Kasumi-1 (cell line): ENCODE results near the gene TECPR2.

Experiments used
- DNase-seq, 2 experiments: peaks; one replicate each; lab custom pipeline; 2025; lab: John Stamatoyannopoulos, UW

The TECPR2 gene

GRCh38 chr14:102496331-102496691 is 133.6 kb downstream of the TECPR2 start:
- no peak for DNase-seq

DNA sequence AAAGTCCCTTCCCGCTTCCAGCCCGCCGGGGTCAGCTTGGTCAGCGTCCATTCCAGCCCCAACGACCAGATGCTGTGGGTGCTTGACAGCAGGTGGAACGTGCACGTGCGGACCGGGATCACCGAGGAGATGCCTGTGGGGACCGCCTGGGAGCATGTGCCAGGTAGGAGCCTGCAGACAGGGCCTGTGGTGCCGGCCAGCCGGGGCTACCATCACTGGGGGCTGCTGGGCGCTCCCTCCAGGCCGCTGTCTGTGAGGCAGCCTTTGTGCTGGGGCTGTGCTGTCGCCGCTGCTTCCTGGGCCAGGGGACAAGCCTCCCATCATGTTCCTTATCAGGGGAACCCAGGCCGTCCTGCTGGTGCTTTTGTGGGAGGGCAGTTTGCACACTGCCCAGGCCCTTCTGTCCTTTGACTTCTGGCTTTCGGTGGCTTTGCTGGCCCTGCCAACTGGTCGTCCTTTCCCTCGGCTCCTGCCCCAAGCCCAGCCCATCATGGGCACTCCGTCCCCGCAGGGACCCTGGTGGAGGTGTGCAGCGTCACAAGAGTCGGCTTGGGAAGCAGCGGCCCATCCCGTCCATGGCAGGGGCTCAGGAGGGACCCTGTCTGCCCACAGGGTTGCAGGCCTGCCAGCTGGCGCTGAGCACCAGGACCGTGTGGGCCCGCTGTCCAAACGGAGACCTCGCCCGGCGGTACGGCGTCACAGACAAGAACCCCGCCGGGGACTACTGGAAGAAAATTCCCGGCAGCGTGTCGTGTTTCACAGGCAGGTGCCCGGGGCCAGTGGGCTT is 134.4 kb downstream of the TECPR2 start:
- no peak for DNase-seq

DNA sequence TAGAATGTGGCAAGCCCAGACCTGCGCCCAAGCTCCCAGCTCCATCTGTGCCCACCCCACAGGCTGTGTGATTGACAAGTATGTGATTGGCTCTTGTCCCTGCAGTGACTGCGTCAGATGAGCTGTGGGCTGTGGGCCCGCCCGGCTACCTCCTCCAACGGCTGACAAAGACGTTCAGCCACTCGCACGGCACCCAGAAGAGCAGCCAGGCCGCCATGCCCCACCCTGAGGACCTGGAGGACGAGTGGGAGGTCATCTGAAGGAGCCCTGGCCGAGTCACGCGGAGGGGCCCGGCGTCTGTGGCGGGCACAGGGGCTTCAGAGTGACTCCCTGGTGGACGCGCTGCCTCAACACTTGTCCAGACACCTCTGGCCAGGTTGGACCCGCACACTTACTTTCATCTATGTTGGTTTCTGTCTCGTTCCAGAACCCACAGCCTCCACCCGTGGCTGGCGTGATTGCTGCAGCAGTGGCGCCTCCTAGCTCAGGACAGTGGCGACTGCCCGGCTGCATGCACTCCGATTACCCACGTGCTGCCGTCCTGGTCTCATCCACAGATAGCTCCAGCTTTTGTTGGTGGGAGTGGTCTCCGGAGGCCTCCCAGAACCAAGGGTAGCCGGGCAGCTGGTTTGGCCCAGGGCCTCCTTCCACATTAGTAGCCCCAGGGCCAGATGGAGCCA is 135.4 kb downstream of the TECPR2 start:
- DNase-seq: no peak

DNA sequence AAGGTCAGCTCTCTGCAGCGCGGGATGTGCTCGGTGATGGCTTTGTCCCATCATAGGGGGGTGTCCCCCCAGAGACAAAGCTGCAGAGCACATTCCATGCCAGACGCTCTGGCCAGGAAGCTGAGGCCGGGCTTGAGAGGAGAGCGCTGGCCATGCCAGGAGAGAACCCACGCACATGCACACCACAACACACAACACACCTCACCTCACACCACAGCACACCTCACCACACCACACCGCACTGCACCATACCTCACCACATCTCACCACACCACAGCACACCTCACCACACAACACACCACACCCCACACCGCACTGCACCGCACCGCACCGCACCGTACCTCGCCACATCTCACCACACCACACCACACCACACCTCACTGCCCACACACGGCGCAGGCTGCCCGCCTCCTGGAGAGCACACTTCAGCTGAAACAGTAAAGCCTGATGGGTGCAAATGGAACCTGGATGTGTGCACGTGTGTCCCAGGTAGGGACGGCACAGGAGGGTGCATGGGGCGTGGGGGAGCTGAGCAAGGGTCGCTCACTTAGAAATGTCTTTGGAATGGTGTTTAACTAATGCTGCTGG is 136.0 kb downstream of the TECPR2 start:
- DNase-seq: no peak

- no peak for DNase-seq
These were observed 136.8 kb downstream of the TECPR2 start for GRCh38 chr14:102499401-102500157.

DNA sequence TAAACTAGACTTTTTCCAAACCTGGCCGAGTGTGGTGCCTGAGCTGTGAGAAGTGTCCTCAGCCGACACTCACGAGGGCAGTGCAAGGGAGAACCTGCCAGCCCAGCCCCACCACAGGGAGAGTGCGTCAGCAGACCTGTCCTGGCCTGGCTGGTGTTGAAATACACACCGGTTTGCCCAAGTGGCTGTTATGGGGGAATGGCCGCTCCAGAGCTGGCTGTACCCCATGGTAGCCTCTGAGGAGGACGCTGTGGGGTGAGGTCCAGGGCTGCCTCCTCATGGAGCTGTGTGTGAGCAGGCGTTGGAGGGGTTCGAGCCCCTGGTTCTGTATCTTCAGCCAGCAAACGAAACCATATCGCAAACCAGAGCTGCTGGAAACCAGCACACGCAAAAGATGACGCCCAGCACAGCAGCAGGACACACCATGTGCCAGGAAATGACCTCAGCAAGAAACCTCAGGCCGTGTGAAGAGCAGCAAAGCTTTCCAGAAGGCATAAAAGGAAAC is 137.5 kb downstream of the TECPR2 start:
- DNase-seq: no peak

- no peak for DNase-seq
These were observed 138.0 kb downstream of the TECPR2 start for GRCh38 chr14:102500713-102501112.

DNA sequence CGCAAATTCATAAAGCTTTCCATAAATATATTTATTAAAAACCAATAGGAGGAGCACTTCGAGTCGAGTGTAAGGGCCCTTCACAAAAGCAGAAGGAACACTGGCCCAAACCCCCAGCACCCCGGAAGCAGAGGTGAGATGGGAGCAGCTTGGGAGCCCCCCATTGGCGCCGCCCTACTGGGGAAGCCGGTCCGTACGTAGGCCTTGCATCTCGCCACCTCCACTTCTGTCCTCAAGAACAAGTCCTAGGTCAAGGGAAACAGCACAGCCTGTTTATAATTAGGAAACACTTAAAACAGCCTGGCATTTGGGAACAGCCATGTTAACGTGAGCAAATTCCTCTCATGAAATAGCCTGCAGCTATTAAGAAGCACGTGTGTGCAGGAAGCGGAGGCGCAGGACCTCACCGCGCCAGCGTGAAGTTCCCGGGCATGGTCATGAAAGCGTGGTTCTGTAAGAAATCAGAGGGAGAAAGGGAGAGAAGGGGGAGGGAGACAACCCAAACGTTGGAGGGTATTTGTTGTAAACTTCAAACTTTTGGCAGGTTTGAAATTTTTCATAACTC is 139.1 kb downstream of the TECPR2 start:
- DNase-seq: no peak

GRCh38 chr14:102502571-102502970 is 139.8 kb downstream of the TECPR2 start:
- no peak for DNase-seq

DNA sequence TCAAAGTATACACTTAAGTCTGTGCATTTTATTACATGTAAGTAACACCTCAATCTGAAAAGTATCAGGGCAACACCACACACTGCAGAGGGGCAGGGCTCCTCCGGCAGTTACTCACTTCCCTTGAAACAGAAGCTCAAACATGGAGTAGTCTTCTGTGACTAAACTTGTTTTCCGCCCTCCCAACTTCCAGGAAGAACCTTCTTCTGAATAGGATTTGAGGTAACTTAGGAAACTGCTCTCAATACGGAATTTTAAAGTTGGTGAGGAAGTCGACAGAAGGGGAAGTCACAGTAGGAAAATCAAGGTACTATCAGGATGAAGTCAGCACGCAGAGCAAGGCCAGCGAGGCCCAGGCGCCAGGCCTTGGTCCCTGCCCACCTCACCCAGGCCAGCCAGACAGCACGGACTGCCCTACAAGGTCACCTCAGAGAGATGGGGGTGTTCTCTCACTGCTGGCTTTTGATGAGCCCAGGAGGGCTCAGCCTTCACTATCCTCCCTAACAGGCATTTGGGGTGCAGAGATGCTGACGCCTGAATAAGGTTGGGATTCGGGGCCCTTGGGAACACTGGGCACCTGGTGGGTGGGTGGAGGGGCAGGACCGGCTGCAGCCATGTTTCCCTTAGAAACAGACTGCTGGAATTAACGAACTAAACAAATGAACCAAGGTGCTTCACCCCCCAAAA is 141.0 kb downstream of the TECPR2 start:
- no peak for DNase-seq

DNA sequence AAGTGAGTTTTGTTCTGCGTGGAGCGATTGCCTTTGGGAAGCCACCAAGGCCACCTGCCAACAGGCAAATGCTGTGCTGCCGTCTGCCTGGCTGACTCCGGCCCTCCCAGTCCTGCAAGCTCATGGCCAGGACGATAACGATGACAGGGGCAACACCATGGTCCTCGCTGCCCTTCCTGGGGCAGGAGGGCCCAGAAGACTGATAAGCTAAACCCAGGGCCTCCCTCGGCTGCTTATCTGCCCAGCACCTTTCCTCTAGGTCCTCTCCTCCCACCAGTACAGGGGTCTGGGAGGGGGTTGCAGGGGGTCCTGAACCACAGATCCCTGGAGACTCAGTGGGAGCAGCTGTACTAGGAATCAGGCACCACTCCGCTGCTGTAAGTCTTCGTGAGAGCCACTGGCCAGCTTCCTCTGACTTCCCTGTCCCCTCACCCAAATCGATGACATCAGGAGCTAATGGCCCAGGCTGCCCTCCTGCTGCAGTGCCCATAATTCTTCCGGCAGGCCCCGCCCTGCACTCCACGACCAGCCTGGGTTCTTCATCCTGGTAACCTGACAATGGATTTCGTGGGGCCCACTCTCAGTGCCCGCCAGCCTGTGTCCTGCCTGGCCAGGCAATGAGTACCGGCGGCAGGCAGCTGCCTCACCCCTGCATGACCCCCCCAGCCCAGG is 141.7 kb downstream of the TECPR2 start:
- no peak for DNase-seq

DNA sequence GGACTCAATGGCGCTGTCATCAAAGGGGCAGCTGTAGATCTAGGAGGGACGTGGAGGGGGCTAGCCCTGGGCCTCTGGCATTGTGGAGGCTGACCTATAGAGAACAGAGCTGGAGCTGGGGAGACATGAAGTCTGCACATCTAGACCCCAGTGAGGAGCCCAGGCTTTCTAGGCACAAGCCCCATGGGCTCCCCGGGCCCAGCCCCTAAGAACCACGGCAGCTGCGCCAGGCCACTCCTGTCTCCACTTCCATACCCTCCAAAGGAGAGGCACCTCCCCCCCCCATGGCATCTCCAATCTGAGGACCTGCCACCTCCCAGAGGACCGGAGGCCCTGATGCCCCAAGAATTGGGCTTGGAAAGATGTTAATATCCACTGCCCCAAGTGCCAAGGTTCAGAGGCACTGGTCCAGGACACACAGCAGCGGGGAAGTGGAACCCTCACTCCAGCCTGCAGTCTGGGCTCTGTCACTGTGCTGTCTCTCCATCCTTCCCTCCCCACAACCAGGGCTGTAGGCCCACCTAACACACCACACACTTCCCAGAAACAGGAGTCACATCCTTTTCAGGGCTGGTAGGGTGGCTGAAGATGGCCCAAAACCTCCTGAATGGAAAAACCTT is 142.4 kb downstream of the TECPR2 start:
- DNase-seq: no peak

GRCh38 chr14:102505775-102506625 is 143.3 kb downstream of the TECPR2 start:
- DNase-seq: no peak

- no peak for DNase-seq
These were observed 143.8 kb downstream of the TECPR2 start for GRCh38 chr14:102506626-102506925.

- no peak for DNase-seq
These were observed 144.5 kb downstream of the TECPR2 start for GRCh38 chr14:102507081-102507856.

- DNase-seq: peak in 1 of 2 experiments; percentile 12
These were observed 145.1 kb downstream of the TECPR2 start for GRCh38 chr14:102507857-102508312.

DNA sequence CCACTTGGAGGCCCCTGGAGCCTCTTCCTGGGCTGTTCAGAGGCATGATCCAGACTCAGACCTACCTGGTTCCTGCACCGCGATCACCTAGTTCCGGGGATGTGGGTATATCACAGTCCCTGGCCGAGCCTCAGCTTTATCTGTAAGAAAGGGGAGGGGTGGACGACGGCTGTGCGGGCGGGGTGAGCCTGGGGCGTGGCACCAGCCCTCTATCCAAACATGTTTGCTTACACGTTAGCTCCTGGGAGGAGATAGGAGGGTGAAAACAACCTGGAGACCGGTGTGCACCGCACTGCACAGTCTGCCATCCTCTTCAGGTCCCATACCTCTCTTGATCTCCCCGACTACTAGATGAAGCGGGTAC is 145.7 kb downstream of the TECPR2 start:
- DNase-seq: no peak
